GM12891 (cell line): ENCODE results near the gene ABI3.

Source experiments
- DNase-seq: peaks from one replicate; pipeline ENCODE4 v3.0.0; 2011; ENCODE audit warnings: low spot score; ENCODE audit not compliant: insufficient read length
- FAIRE-seq: peaks from 2 replicates; lab custom pipeline; 2011; peaks lifted over from hg19 to GRCh38; lab: Jason Lieb, UNC
- PAX5 ChIP-seq: IDR thresholded peaks from 2 replicates; pipeline ENCODE4 v1.6.1; 2011; ENCODE audit warnings: low read length, moderate library complexity, mild to moderate bottlenecking; ENCODE audit not compliant: insufficient read depth, severe bottlenecking
- POLR2A ChIP-seq: IDR thresholded peaks from 2 replicates; pipeline ENCODE4 v1.6.1; 2011; ENCODE audit warnings: low read depth, low read length, control low read depth
- POLR2AphosphoS5 ChIP-seq: IDR thresholded peaks from 2 replicates; pipeline ENCODE4 v1.6.1; 2011; ENCODE audit warnings: low read depth, low read length, control low read depth
- POU2F2 ChIP-seq: IDR thresholded peaks from 2 replicates; pipeline ENCODE4 v1.6.1; 2011; ENCODE audit warnings: low read depth, mild to moderate bottlenecking, control low read depth, low read length, moderate library complexity
- SPI1 ChIP-seq: IDR thresholded peaks from 2 replicates; pipeline ENCODE4 v1.6.1; 2011; ENCODE audit warnings: low read depth, low read length, control low read depth
- TAF1 ChIP-seq: IDR thresholded peaks from 2 replicates; pipeline ENCODE4 v1.6.1; 2011; ENCODE audit warnings: low read depth, low read length, control low read depth

Gene ABI3

DNA sequence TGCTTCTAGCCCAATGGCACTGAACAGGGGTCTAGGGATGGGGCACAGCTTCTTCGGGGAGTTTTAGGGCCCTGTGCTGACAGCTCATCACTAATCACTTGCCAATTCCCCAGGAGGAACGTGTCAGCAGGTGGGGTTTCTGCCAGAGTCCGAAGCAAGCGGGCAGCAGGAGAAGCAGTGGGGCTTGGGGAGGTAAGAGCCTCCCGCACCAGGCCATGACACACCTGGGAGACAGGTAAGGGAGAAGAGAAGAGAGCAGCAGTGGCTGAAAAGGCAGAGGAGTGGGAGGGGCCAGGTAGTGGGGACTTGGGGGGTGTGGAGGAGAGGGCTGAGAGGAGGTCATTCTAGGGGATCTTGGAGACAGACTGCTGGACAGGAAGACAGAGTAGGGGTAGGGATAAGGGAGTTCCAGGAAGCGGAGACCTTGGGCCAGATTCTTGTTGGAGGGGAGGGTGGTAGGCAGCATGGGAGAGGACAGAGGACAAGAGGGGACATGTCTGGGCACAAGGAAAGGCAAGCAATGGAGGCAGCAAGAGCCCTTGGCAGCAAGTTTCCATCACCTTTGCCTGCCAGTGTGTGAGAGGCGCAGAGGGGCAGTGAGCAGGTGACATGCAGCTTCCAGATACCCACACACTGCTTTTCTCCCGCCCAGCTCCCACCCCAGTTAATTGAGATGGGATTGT is 15.2 kb downstream of the ABI3 start:
- DNase-seq (no peak), FAIRE-seq (no peak)
- TF ChIP-seq POLR2A (peak; percentile 18; the same call in 1 of the 2 replicates), POU2F2 (no peak), POLR2AphosphoS5 (no peak)

DNA sequence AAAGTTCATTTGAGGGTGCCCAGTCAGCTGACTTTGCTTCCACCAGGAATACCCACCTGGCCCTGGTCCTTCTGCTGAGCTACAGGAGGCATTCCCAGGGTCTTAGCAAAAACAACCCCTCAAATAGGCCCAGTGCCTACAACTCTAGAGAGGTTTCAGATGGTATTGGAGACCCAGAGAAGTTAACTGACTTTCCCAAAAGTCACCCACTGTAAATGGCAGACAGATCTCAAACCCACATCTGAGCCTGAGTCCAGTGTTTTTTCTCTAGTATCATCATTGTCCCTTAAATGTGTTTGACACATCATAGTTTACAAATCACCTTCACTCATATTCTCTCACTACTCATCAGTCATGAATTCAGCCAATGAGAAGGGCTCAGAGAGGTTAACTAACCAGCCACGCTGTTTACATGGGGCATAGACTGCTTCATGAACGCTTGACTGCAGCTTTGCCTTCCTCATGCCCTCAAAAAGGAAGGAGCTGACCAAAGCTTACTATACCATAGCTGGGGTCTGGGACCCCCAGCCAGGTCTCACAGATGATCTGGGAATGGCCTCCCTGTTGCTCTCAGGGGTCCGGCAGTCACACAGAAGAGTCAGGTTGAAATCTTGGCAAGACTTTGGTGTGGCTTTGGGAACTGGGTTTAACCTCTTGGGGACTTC is 16.4 kb downstream of the ABI3 start:
- DNase-seq: no peak
- TF ChIP-seq POLR2A (no peak), POU2F2 (no peak), SPI1 (no peak), POLR2AphosphoS5 (no peak)
- FAIRE-seq: peak; percentile 20

DNA sequence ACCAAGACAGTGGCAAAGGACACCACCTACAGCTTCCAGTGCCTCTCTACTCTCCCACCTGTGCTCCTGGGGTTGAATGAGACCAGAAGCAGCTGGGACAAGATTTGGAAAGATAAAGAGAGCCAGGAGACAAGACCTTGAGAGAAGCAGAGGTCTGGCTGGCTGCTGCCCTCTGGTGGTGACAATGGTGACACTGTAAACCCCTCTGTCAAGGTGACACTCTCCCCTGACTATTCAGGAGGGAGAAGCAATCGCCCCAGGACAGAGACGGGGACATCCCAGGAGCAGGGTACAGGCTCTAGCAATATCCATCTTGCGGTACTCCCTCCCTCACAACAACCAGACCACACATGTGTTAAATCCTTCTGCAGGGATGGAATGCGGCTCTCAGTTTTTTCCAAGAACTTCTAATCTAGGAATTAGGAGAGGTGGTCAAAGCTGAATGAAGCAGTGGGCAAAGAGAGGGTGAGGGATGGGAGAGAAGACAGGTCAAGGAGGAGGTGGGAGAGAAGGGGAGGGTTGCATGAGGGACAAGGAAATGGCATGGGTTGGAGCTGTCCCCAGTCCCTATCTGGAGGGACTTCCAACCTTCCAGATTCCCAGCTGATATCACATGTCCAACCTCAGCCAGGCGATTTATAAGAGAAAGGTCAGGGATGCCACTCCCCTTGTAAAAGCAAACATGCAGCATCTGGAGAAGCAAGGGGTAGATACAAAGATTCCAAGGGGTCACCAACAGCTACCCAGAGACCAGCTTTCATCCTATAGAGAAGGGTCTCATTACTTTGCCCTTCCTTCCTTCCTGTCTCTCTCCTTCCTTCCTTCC is 17.1 kb downstream of the ABI3 start:
- TF ChIP-seq POLR2A: peak; percentile 59; the same call in 1 of the 2 replicates
- TF ChIP-seq PAX5: no peak
- FAIRE-seq (peak; percentile 88), DNase-seq (peak; percentile 54)

DNA sequence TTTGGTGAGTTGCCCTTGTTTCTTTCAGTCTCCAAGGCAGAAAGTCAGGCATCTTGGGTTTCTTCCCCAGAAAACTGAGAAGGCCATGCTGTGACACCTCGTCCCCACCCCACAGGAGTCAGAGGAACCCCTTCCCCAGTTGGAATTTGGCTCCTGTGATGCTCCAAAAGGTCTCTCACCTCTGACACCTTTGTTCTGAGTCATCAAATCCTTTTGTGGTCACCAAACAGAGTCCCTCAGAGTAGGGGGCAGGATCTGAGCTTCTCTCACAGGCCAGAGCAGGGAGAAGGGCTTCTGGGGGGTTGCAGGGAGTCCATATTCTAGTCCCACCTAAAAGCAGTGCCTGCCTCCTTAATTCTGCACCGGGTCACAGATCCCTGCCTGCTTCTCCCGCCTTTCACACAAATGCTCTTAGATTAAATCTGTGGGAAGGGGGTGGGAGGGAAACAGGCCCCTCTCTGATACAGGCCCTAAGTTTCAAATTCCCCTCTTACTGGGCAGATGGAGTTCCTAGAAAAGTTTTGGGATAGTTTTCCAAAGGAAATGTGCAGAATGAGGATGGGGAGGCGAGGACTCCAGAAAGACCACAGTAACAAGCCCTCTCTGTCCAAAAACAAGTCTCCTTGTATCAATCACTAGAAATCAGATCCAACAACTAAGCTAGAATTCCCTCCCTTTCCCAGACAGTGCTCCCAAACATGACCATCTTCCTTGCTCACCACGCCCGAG is 18.7 kb downstream of the ABI3 start:
- TF ChIP-seq POU2F2: no peak
- TF ChIP-seq PAX5: no peak
- TF ChIP-seq POLR2A: no peak
- TF ChIP-seq SPI1: no peak
- no peak for FAIRE-seq
- no peak for DNase-seq

DNA sequence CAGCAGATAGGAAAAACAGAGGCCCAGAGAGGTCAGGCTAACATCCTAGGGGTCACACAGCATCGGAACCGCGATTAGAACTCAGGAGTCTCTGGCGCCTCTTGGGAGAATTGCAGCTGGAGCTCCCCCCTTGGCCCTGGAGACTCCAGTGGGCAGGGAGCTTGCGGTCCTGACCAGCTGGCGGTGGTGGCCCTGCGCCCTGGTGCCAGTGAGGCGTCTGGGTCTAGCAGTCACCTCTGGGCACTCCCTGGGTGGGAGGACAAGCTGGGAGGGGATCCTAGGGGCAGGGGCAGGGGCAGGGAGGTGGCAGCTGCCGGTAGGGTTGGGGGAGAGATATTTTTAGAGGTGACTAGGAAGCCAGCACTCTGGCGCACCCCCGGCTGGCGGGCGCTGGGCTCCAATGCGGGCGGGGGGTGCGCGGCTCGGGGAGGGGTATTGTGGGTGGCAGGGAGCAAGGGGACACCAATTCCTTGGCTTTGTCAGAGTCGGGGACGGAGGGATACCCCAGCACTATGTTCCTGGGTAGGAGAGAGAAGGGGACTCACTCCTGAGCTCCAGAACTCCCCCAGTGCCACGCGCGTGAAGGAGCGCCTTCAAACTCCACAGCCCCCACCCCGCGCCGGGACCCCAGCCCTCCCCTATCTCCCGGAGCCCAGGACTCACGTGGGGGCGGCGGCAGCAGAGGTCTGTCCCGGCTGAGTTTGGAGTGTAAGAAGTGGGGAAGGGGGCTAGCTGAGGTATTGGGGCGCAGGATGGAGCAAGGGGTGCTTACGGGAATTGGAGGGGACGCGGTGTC is 19.5 kb downstream of the ABI3 start:
- TF ChIP-seq POLR2AphosphoS5: no peak
- peak; percentile 16; the same call in 1 of the 2 replicates for TF ChIP-seq POLR2A
- DNase-seq (no peak), FAIRE-seq (no peak)

DNA sequence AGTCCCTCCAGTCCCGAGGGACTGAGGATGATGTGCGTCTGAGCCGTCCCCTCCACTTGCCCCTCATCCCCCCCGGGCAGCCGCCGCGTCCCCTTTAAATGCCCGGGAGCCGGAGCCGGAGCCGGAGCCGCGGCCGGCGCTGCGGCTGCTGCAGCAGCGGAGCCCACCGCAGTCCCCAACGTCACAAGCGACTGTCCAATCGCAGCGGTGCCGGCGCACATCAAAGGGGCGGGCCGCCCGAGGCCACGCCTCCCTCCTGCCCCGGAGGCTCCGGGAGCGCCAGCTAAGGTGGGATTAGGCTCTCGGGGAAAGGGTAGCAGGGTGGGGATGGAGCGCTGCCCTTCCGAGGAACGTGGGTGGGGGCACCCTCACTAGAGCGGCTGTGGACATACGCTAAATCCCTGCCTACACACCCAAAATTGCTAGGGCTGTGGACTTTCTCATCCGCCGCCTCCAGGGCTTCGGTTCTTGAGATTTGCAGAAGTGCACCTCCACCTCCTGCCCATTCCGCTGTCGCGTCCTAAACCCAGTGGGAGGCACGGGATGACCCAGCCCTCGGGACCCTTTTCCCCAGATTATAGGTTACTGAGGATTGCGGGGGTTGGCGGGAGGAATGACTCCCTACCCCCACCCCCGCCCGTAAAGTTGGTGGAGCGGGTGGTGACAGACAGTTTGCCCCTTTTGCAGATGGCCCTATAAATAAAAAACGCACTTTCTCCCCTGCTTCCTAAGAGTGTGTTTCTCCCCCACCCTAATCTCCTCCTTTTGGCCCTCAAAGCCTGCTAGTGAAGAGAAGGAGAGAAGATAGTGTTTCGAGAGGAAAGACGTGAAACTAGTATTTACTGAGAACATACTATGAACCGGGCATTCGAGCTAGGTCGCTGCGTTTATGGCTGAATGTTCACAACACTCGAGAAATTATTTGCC is 20.4 kb downstream of the ABI3 start, which contains the start of gene PHOSPHO1:
Gene PHOSPHO1, minus strand, starts transcription at position 152 of the 927 bp plus-strand sequence. CDS start 4,096 bp downstream, outside the sequence.
- FAIRE-seq (peak; percentile 94), DNase-seq (peak; percentile 87)
- TF ChIP-seq PAX5 (no peak), SPI1 (peak; percentile 71), POU2F2 (peak; percentile 15; the same call in 1 of the 2 replicates), POLR2A (peak; percentile 49; the same call in 1 of the 2 replicates), POLR2AphosphoS5 (no peak)

DNA sequence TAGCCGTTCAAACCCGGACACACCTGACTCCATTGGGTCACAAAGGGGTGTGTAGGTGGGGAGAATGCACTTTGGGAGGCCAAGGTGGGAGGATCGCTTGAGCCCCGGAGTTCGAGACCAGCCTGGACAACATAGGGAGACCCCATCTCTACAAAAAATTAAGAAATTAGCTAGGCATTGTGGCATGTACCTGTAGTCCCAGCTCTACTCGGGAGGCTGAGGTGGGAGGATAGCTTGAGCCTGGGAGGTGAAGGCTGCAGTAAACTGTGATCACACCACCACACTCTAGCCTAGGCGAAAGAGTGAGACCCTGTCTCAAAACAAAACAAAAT is 21.0 kb downstream of the ABI3 start:
- no peak for TF ChIP-seq POLR2AphosphoS5
- no peak for TF ChIP-seq POU2F2
- no peak for TF ChIP-seq PAX5
- no peak for TF ChIP-seq TAF1
- no peak for TF ChIP-seq SPI1
- no peak for TF ChIP-seq POLR2A

DNA sequence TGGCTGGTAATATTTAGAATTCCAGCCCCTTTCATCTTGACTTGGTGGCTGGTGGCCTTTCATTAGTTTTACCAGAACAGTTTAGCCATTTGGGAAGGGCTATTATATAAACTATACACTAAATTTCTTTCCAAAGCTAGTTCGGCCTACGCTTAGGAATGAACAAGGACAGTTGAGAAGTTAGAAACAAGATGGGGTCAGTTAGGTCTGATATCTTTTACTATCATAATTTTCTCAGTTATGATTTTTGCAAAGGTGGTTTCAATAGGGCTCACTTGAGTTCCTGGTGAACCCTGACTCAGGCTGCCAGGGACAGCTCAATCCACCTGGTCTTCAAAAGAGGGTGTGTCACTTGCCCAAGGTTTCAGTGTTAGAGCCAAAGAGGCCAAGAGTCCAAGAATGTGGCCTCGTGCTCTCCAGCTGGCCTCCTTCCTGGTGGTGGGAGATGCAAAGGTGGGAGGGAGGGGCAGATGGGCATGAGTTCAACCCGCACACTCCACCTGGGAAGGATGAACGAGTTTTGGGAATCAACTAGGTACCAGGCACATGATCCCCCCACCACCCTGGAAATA is 24.1 kb downstream of the ABI3 start:
- no peak for FAIRE-seq
- TF ChIP-seq POLR2AphosphoS5: no peak
- no peak for TF ChIP-seq SPI1
- TF ChIP-seq TAF1: no peak
- TF ChIP-seq POU2F2: no peak
- TF ChIP-seq PAX5: no peak
- no peak for TF ChIP-seq POLR2A
- DNase-seq: no peak

More for the DNA sequence above, 21.0 kb downstream of the ABI3 start:
- FAIRE-seq (no peak), DNase-seq (no peak)
